Measurements from ENCODE around the gene ASB13.

Gene ASB13

GRCh38 chr10:5639066-5639465, 27.3 kb downstream of the ASB13 start:
- no peak for DNase-seq (ENCODE audit: extremely low read depth, insufficient read length)

GRCh38 chr10:5638494-5638893, 27.9 kb downstream of the ASB13 start:
- Histone ChIP-seq H3K27me3 (replicated peaks; ENCODE audit: control insufficient read depth, insufficient read depth, low read length) (peaks cover 2% of the 10 kb centered on the region; the same call in 1 of the 2 replicates), H3K36me3 (ENCODE audit: control insufficient read depth, insufficient read depth, low read length) (no peaks in the 10 kb centered on the region), H3K4me3 (replicated peaks; ENCODE audit: low read depth, low read length) (no peak overlapping the region)
- DNase-seq (ENCODE audit: extremely low read depth, insufficient read length) = no peak
- no peak for TF ChIP-seq CTCF (IDR thresholded peaks at IDR 0.05; ENCODE audit: insufficient read depth, low read length, poor library complexity, severe bottlenecking)

More at GRCh38 chr10:5639066-5639465, 27.3 kb downstream of the ASB13 start:
- Histone ChIP-seq H3K4me3 (replicated peaks; ENCODE audit: low read depth, low read length) (no peak overlapping the region), H3K27me3 (replicated peaks; ENCODE audit: control insufficient read depth, insufficient read depth, low read length) (peaks cover 2% of the 10 kb centered on the region; the same call in 1 of the 2 replicates), H3K36me3 (ENCODE audit: control insufficient read depth, insufficient read depth, low read length) (no peaks in the 10 kb centered on the region)
- no peak for TF ChIP-seq CTCF (IDR thresholded peaks at IDR 0.05; ENCODE audit: insufficient read depth, low read length, poor library complexity, severe bottlenecking)

- no peak for TF ChIP-seq CTCF (IDR thresholded peaks at IDR 0.05; ENCODE audit: insufficient read depth, low read length, poor library complexity, severe bottlenecking)
- no peaks in the 10 kb centered on the region for H3K36me3 ChIP-seq (ENCODE audit: control insufficient read depth, insufficient read depth, low read length)
- peaks cover 2% of the 10 kb centered on the region for H3K27me3 ChIP-seq (replicated peaks; ENCODE audit: control insufficient read depth, insufficient read depth, low read length)
- DNase-seq (ENCODE audit: extremely low read depth, insufficient read length) = no peak
- no peak overlapping the region for H3K4me3 ChIP-seq (replicated peaks; ENCODE audit: low read depth, low read length)
Observed at GRCh38 chr10:5634918-5635317, 31.5 kb downstream of the ASB13 start.

GRCh38 chr10:5633166-5633749, 33.1 kb downstream of the ASB13 start:
- DNase-seq (ENCODE audit: extremely low read depth, insufficient read length) = no peak
- Histone ChIP-seq H3K36me3 (ENCODE audit: control insufficient read depth, insufficient read depth, low read length) (no peaks in the 10 kb centered on the region), H3K27me3 (replicated peaks; ENCODE audit: control insufficient read depth, insufficient read depth, low read length) (peaks cover 6% of the 10 kb centered on the region), H3K4me3 (replicated peaks; ENCODE audit: low read depth, low read length) (no peak overlapping the region)
- TF ChIP-seq CTCF (IDR thresholded peaks at IDR 0.05; ENCODE audit: insufficient read depth, low read length, poor library complexity, severe bottlenecking) = no peak

GRCh38 chr10:5632446-5632845, 33.9 kb downstream of the ASB13 start:
- no peak for TF ChIP-seq CTCF (IDR thresholded peaks at IDR 0.05; ENCODE audit: insufficient read depth, low read length, poor library complexity, severe bottlenecking)
- Histone ChIP-seq H3K4me3 (replicated peaks; ENCODE audit: low read depth, low read length) (no peak overlapping the region), H3K27me3 (replicated peaks; ENCODE audit: control insufficient read depth, insufficient read depth, low read length) (peaks cover 6% of the 10 kb centered on the region), H3K36me3 (ENCODE audit: control insufficient read depth, insufficient read depth, low read length) (no peaks in the 10 kb centered on the region)
- no peak for DNase-seq (ENCODE audit: extremely low read depth, insufficient read length)

GRCh38 chr10:5631936-5632335, 34.5 kb downstream of the ASB13 start:
- Histone ChIP-seq H3K4me3 (replicated peaks; ENCODE audit: low read depth, low read length) (no peak overlapping the region), H3K27me3 (replicated peaks; ENCODE audit: control insufficient read depth, insufficient read depth, low read length) (peaks cover 6% of the 10 kb centered on the region), H3K36me3 (ENCODE audit: control insufficient read depth, insufficient read depth, low read length) (no peaks in the 10 kb centered on the region)
- no peak for TF ChIP-seq CTCF (IDR thresholded peaks at IDR 0.05; ENCODE audit: insufficient read depth, low read length, poor library complexity, severe bottlenecking)
- no peak for DNase-seq (ENCODE audit: extremely low read depth, insufficient read length)

All from GM06990 (cell line).